ENCODE measurements around the gene OGFOD3.

GRCh38 chr17:82439194-82439828 is 20.9 kb upstream of the OGFOD3 start:
- TF ChIP-seq POLR2AphosphoS5 (IDR thresholded peaks at IDR 0.05; ENCODE audit: low read depth, low read length): no peak
- TF ChIP-seq TAF1 (IDR thresholded peaks at IDR 0.05; ENCODE audit: low read depth, low read length): no peak
- TF ChIP-seq POLR2A (IDR thresholded peaks at IDR 0.05; ENCODE audit: low read depth, low read length): no peak; the same call in 1 of the 2 replicates
- no peak for TF ChIP-seq POU2F2 (IDR thresholded peaks at IDR 0.05; ENCODE audit: low read depth, low read length)
- no peak for TF ChIP-seq SPI1 (IDR thresholded peaks at IDR 0.05; ENCODE audit: low read depth, low read length)
- TF ChIP-seq PAX5 (IDR thresholded peaks at IDR 0.05; ENCODE audit: insufficient read depth, low read length, severe bottlenecking): no peak

All from GM12891 (cell line).